ENCODE data around the gene CST9. TPM values are rescaled to one million over a fixed set of nuclear protein-coding genes. Genes with fewer than 3 reads are reported as not detected.

CST9 gene
- total and polyA plus RNA-seq, 7 donors: not detected

DNA sequence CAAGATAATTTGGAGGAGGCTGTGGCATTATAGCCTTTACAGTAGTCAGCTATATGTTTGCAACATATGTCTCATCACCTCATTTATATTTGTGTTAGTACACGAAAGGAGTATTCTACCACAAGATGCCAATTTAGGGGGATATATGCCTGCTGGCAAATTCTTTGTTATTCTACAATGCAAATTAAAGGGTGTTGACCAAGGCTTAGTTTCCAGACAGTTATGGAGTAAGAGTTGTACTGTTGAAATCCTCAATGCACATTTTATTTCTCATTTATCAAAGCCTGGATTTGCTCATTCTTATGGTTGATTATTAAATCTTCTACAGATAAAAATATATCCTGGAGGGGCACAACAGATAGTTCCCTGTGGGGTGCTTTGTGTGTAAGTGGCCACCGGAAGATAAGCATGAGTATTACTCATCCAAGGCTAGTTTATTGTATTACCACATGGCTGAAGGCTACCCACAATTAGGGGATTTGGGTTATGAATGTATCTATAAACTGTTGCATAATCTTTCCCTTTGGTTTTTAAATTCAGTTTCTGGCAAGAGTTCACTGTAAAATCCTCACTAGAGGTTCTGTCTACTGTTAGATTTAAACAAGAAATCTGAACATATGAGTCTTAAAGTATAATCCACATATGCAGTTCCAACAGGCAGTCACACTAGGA is 9.0 kb downstream of the CST9 start:
- H3K4me3 ChIP-seq: no peak overlapping the region
- no peak overlapping the region for H3K27ac ChIP-seq
- no peaks in the 10 kb centered on the region for H3K4me1 ChIP-seq
- DNase-seq (no peak), ATAC-seq (no peak)
- intact Hi-C loops (cut with DNase I): no loop called here
- no peaks in the 10 kb centered on the region for H3K36me3 ChIP-seq (ENCODE audit: insufficient read depth in 1 of 2, low read depth in 1 of 2)
- TF ChIP-seq, protein P1, sequence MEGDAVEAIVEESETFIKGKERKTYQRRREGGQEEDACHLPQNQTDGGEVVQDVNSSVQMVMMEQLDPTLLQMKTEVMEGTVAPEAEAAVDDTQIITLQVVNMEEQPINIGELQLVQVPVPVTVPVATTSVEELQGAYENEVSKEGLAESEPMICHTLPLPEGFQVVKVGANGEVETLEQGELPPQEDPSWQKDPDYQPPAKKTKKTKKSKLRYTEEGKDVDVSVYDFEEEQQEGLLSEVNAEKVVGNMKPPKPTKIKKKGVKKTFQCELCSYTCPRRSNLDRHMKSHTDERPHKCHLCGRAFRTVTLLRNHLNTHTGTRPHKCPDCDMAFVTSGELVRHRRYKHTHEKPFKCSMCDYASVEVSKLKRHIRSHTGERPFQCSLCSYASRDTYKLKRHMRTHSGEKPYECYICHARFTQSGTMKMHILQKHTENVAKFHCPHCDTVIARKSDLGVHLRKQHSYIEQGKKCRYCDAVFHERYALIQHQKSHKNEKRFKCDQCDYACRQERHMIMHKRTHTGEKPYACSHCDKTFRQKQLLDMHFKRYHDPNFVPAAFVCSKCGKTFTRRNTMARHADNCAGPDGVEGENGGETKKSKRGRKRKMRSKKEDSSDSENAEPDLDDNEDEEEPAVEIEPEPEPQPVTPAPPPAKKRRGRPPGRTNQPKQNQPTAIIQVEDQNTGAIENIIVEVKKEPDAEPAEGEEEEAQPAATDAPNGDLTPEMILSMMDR (IDR thresholded peaks at IDR 0.05): no peak
- peaks cover 0 to 2% (median 0%) of the 10 kb centered on the region in 3 donors for H3K27me3 ChIP-seq (ENCODE audit: insufficient read depth in 3 of 3, low read length in 2 of 3)
- H3K9me3 ChIP-seq: no peaks in the 10 kb centered on the region
- WGBS, 3 donors: 51 to 60% (median 56%) methylated on average over 2 of the region's 2 CpGs

DNA sequence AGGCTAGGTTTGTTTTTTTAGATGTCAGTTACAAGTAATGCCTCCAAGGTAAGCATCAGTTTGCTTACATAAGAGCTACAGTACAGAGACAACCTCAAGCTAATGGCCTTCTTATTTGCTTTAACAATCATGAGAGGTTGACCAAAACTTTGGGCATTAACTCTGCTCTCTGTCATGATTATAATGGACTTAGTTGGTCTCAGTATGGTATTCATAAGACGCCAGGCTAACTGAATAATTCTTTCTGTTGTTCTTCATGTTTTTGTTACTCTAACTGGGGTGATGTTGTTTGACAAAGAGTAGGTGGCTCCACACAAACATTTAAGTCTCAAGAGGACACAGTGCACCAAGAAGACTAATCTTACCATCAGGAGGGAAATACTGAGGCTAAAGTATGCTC is 9.8 kb downstream of the CST9 start:
- Histone ChIP-seq H3K27ac (no peak overlapping the region), H3K27me3 (ENCODE audit: insufficient read depth in 3 of 3, low read length in 2 of 3) (peaks cover 0 to 2% (median 0%) of the 10 kb centered on the region in 3 donors), H3K9me3 (no peaks in the 10 kb centered on the region), H3K4me3 (no peak overlapping the region), H3K36me3 (ENCODE audit: insufficient read depth in 1 of 2, low read depth in 1 of 2) (no peaks in the 10 kb centered on the region), H3K4me1 (no peaks in the 10 kb centered on the region)
- intact Hi-C loops (cut with DNase I): no loop called here
- 74 to 78% (median 76%) methylated on average over 1 of the region's 1 CpG for WGBS, 3 donors
- DNase-seq: no peak
- ATAC-seq: no peak
- TF ChIP-seq, protein P1 (IDR thresholded peaks at IDR 0.05): no peak

DNA sequence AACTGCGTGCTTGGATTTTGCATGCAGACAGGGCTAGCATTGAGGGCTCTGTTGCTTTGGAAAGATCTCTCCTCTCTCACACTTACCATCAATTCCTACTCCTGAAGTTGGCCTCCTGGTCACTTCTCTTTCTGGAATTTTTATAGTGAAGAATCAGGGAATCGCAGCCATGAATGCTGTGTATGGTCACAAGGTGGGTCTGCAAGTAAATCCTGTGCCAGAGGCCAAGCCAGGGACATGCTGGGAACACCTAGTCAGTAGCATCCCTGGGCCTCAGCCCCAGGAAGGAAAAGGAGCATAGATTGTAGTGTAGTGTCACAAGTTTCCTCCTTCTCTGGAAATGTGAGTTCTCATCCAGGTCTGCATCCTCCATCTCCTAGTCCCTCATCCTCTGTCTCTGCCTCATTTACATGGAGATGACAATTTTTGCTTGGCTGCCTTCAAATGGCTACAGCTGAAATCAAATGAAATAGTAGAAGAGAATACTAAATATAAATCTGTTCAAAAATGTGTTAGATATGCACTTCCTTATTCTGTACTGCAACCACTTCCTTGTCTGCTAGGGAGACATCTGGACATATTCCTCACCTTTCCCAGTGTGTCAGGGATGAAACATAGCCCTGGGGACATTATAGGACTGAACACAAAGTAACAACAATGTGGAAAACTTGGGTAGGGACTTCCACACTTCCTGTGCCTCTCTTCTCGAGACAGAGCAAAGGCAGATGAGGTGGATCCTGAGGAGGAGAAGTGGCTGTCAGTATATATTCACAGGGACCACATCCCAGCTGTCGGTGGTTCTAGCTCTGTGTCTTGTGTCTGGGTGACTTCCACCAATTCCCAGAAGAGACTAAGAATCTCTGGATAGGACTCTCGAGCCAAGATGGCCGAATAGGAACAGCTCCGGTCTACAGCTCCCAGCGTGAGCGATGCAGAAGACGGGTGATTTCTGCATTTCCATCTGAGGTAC is 17.0 kb downstream of the CST9 start:
- Histone ChIP-seq H3K27me3 (ENCODE audit: insufficient read depth in 3 of 3, low read length in 2 of 3) (no peaks in the 10 kb centered on the region), H3K27ac (no peak overlapping the region), H3K4me1 (no peaks in the 10 kb centered on the region), H3K36me3 (ENCODE audit: insufficient read depth in 1 of 2, low read depth in 1 of 2) (no peaks in the 10 kb centered on the region), H3K4me3 (no peak overlapping the region), H3K9me3 (no peaks in the 10 kb centered on the region)
- no peak for ATAC-seq
- no peak for DNase-seq
- intact Hi-C loops (cut with DNase I): no loop called here
- 82 to 85% (median 83%) methylated on average over 10 of the region's 10 CpGs for WGBS, 3 donors
- TF ChIP-seq, protein P1 (IDR thresholded peaks at IDR 0.05): no peak

DNA sequence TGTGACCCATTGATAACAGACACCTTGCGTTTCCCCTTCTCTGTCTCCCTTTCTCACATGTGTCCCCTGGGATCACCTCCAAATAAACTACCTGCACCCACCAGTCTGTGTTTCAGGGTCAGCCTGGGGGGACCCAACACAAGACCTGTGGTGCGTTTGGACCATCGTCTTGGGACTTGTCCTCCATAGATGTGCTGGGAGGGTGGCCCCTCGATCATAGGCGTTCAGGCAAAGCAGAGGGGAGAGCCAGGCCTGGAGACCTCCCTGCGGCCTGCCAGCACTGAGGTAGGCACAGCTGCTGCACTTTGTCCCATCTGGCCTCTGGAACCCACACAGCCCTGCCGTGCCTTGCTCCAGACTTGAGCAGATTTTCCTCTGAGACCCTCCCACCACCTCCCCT is 18.1 kb downstream of the CST9 start:
- intact Hi-C loops (cut with DNase I): no loop called here
- Histone ChIP-seq H3K36me3 (ENCODE audit: insufficient read depth in 1 of 2, low read depth in 1 of 2) (no peaks in the 10 kb centered on the region), H3K27me3 (ENCODE audit: insufficient read depth in 3 of 3, low read length in 2 of 3) (no peaks in the 10 kb centered on the region), H3K9me3 (no peaks in the 10 kb centered on the region), H3K27ac (no peak overlapping the region), H3K4me3 (no peak overlapping the region), H3K4me1 (no peaks in the 10 kb centered on the region)
- DNase-seq (no peak), ATAC-seq (no peak)
- WGBS, 3 donors: 65 to 82% (median 79%) methylated on average over 7 of the region's 7 CpGs
- TF ChIP-seq, protein P1 (IDR thresholded peaks at IDR 0.05): no peak

Measured in psoas muscle (tissue), 8 donors.